AG09309 (cell line): ENCODE data around the gene FBLIM1.

Experiments used
- DNase-seq: peaks from one replicate; pipeline ENCODE4 v3.0.0-alpha.2; 2010; ENCODE audit warnings: low read depth
- H3K4me3 ChIP-seq: 2 replicates; pipeline ENCODE4 v1.5.1; 2011; ENCODE audit warnings: mild to moderate bottlenecking, low read depth, low read length, moderate library complexity; ENCODE audit not compliant: control insufficient read depth
- CTCF ChIP-seq: IDR thresholded peaks from 2 replicates; pipeline ENCODE4 v1.5.1; 2011; ENCODE audit warnings: mild to moderate bottlenecking, low read depth, low read length, inconsistent platforms; ENCODE audit not compliant: insufficient read depth, control insufficient read depth; ENCODE audit errors: missing control alignments

FBLIM1 gene

GRCh38 chr1:15758343-15758931, at the start of gene FBLIM1:
TSS of gene FBLIM1 (plus strand) at chr1:15758795. CDS start at chr1:15764984, 6,189 bp downstream.
- DNase-seq: no peak
- TF ChIP-seq CTCF: no peak
- peak within 1 kb of the TSS; percentile 63 for H3K4me3 ChIP-seq

- no peak for DNase-seq
- no peak overlapping the region for H3K4me3 ChIP-seq
- TF ChIP-seq CTCF: no peak
These were observed 49.4 kb upstream of the FBLIM1 start for GRCh38 chr1:15709226-15709625.

- no peak for DNase-seq
- no peak for TF ChIP-seq CTCF
- no peak overlapping the region for H3K4me3 ChIP-seq
These were observed 46.4 kb upstream of the FBLIM1 start for GRCh38 chr1:15712168-15712567.

GRCh38 chr1:15714406-15715136, 44.0 kb upstream of the FBLIM1 start:
- no peak for TF ChIP-seq CTCF
- DNase-seq: peak; percentile 7

GRCh38 chr1:15717418-15718125, 41.0 kb upstream of the FBLIM1 start:
- no peak for TF ChIP-seq CTCF
- H3K4me3 ChIP-seq: no peak overlapping the region
- DNase-seq: no peak

More at GRCh38 chr1:15714406-15715136, 44.0 kb upstream of the FBLIM1 start:
- no peak overlapping the region for H3K4me3 ChIP-seq

GRCh38 chr1:15718199-15718601, 40.4 kb upstream of the FBLIM1 start:
- H3K4me3 ChIP-seq: no peak overlapping the region
- no peak for TF ChIP-seq CTCF
- no peak for DNase-seq
